Measurements from ENCODE around the gene LIAS. TPM values are rescaled to one million over a fixed set of nuclear protein-coding genes. Genes with fewer than 3 reads are reported as not detected.

The LIAS gene
- total RNA-seq, 1 donor: 6.9 TPM

GRCh38 chr4:39469429-39470077, 10.7 kb downstream of the LIAS start:
- TF ChIP-seq CTCF (IDR thresholded peaks at IDR 0.05; ENCODE audit: insufficient read depth, low read depth, low read length): peak; percentile 90
- peak; percentile 87 for DNase-seq (ENCODE audit: low read depth)
- H3K4me3 ChIP-seq (ENCODE audit: low read depth, low read length): no peak overlapping the region

- no peak for DNase-seq (ENCODE audit: low read depth)
- no peak for TF ChIP-seq CTCF (IDR thresholded peaks at IDR 0.05; ENCODE audit: insufficient read depth, low read depth, low read length)
- H3K4me3 ChIP-seq (ENCODE audit: low read depth, low read length): no peak overlapping the region
Measured at GRCh38 chr4:39470402-39470801, 11.5 kb downstream of the LIAS start.

GRCh38 chr4:39472396-39472795, 13.5 kb downstream of the LIAS start:
- peak; percentile 86 for DNase-seq (ENCODE audit: low read depth)
- no peak for TF ChIP-seq CTCF (IDR thresholded peaks at IDR 0.05; ENCODE audit: insufficient read depth, low read depth, low read length)
- no peak overlapping the region for H3K4me3 ChIP-seq (ENCODE audit: low read depth, low read length)

GRCh38 chr4:39476187-39476895, 17.5 kb downstream of the LIAS start:
- DNase-seq (ENCODE audit: low read depth): no peak
- no peak overlapping the region for H3K4me3 ChIP-seq (ENCODE audit: low read depth, low read length)
- TF ChIP-seq CTCF (IDR thresholded peaks at IDR 0.05; ENCODE audit: insufficient read depth, low read depth, low read length): no peak

- TF ChIP-seq CTCF (IDR thresholded peaks at IDR 0.05; ENCODE audit: insufficient read depth, low read depth, low read length): no peak
- H3K4me3 ChIP-seq (ENCODE audit: low read depth, low read length): no peak overlapping the region
- DNase-seq (ENCODE audit: low read depth): no peak
Measured at GRCh38 chr4:39480251-39480650, 21.4 kb downstream of the LIAS start.

- DNase-seq (ENCODE audit: low read depth): no peak
- no peak for TF ChIP-seq CTCF (IDR thresholded peaks at IDR 0.05; ENCODE audit: insufficient read depth, low read depth, low read length)
- no peak overlapping the region for H3K4me3 ChIP-seq (ENCODE audit: low read depth, low read length)
Measured at GRCh38 chr4:39480902-39481695, 22.2 kb downstream of the LIAS start.
